H9 (cell line): ENCODE measurements around the gene C13orf42. TPM values are rescaled to one million over a fixed set of nuclear protein-coding genes. Genes with fewer than 3 reads are reported as not detected.

Experiments used
- DNase-seq: peaks from one replicate; pipeline ENCODE4 v3.0.0-alpha.2; 2017
- H2AFZ ChIP-seq: one replicate; pipeline ENCODE4 v1.6.1; 2013; ENCODE audit warnings: mild to moderate bottlenecking, low read length, control low read depth, moderate library complexity
- H2AK5ac ChIP-seq: 2 replicates; pipeline ENCODE4 v1.6.1; 2013; ENCODE audit warnings: low read length, control low read depth, mixed read lengths; ENCODE audit not compliant: insufficient read length
- H2BK120ac ChIP-seq: one replicate; pipeline ENCODE4 v1.6.1; 2013; ENCODE audit warnings: low read depth, mild to moderate bottlenecking, low read length, control low read depth, inconsistent platforms; ENCODE audit not compliant: poor library complexity, severe bottlenecking
- H2BK12ac ChIP-seq: 2 replicates; pipeline ENCODE4 v1.6.1; 2013; ENCODE audit warnings: low read length, control low read depth, mixed read lengths, low read depth; ENCODE audit not compliant: insufficient read length
- H2BK15ac ChIP-seq: 2 replicates; pipeline ENCODE4 v1.6.1; 2013; ENCODE audit warnings: low read depth, low read length, control low read depth
- H2BK20ac ChIP-seq: one replicate; pipeline ENCODE4 v1.6.1; 2013; ENCODE audit warnings: low read depth, mild to moderate bottlenecking, low read length, control low read depth, inconsistent platforms; ENCODE audit not compliant: poor library complexity, severe bottlenecking
- H2BK5ac ChIP-seq: 2 replicates; pipeline ENCODE4 v1.6.1; 2013; ENCODE audit warnings: low read length, control low read depth, mixed read lengths; ENCODE audit not compliant: insufficient read length
- H3K14ac ChIP-seq: 2 replicates; pipeline ENCODE4 v1.6.1; 2013; ENCODE audit warnings: low read length, control low read depth; ENCODE audit not compliant: insufficient read depth
- H3K18ac ChIP-seq: 2 replicates; pipeline ENCODE4 v1.6.1; 2013; ENCODE audit warnings: low read depth, mild to moderate bottlenecking, mixed read lengths, low read length, control low read depth; ENCODE audit not compliant: insufficient read length
- H3K23ac ChIP-seq: 2 replicates; pipeline ENCODE4 v1.6.1; 2013; ENCODE audit warnings: low read length, control low read depth, mixed read lengths, low read depth; ENCODE audit not compliant: insufficient read length
- H3K23me2 ChIP-seq: 2 replicates; pipeline ENCODE4 v1.6.1; 2013; ENCODE audit warnings: low read depth, mild to moderate bottlenecking, mixed read lengths, low read length, control low read depth; ENCODE audit not compliant: insufficient read length, poor library complexity, severe bottlenecking
- H3K27ac ChIP-seq: 2 replicates; pipeline ENCODE4 v1.5.1; 2013; ENCODE audit warnings: low read length, control low read depth, mixed read lengths, low read depth; ENCODE audit not compliant: insufficient read length
- H3K27me3 ChIP-seq: 2 replicates; pipeline ENCODE4 v1.6.1; 2013; ENCODE audit warnings: low read length, control low read depth, inconsistent platforms; ENCODE audit not compliant: insufficient read depth
- H3K4ac ChIP-seq: 2 replicates; pipeline ENCODE4 v1.6.1; 2013; ENCODE audit warnings: low read depth, mild to moderate bottlenecking, control low read depth, inconsistent platforms, low read length, moderate library complexity
- H3K4me1 ChIP-seq: 2 replicates; pipeline ENCODE4 v1.6.1; 2013; ENCODE audit warnings: low read length, control low read depth, inconsistent platforms; ENCODE audit not compliant: insufficient read depth
- H3K4me2 ChIP-seq: 2 replicates; pipeline ENCODE4 v1.6.1; 2013; ENCODE audit warnings: low read length, control low read depth, mixed read lengths; ENCODE audit not compliant: insufficient read length, insufficient read depth
- H3K56ac ChIP-seq: 2 replicates; pipeline ENCODE4 v1.6.1; 2013; ENCODE audit warnings: low read depth, mild to moderate bottlenecking, mixed read lengths, low read length, control low read depth; ENCODE audit not compliant: insufficient read length
- H3K79me1 ChIP-seq: 2 replicates; pipeline ENCODE4 v1.6.1; 2013; ENCODE audit warnings: low read depth, mild to moderate bottlenecking, moderate library complexity, low read length, control low read depth, inconsistent platforms; ENCODE audit not compliant: insufficient read depth, poor library complexity, severe bottlenecking
- H3K79me2 ChIP-seq: 2 replicates; pipeline ENCODE4 v1.6.1; 2013; ENCODE audit warnings: low read length, control low read depth, inconsistent platforms; ENCODE audit not compliant: insufficient read depth
- H3K9ac ChIP-seq: 2 replicates; pipeline ENCODE4 v1.6.1; 2013; ENCODE audit warnings: low read length, control low read depth, mixed read lengths; ENCODE audit not compliant: insufficient read length; ENCODE audit errors: extremely low read depth
- H3K9me3 ChIP-seq: one replicate; pipeline ENCODE4 v1.6.1; 2013; ENCODE audit warnings: low read depth, low read length, inconsistent platforms; ENCODE audit not compliant: control insufficient read depth
- H3T11ph ChIP-seq: one replicate; pipeline ENCODE4 v1.6.1; 2013; ENCODE audit warnings: mild to moderate bottlenecking, low read length, control low read depth, inconsistent platforms
- H4K20me1 ChIP-seq: one replicate; pipeline ENCODE4 v1.6.1; 2013; ENCODE audit not compliant: control insufficient read depth, insufficient read length, insufficient read depth
- H4K5ac ChIP-seq: 2 replicates; pipeline ENCODE4 v1.6.1; 2013; ENCODE audit warnings: low read depth, mild to moderate bottlenecking, mixed read lengths, low read length, control low read depth; ENCODE audit not compliant: insufficient read length
- H4K8ac ChIP-seq: replicated peaks from 2 replicates; pipeline ENCODE4 v1.6.1; 2013; ENCODE audit warnings: low read length, control low read depth, mixed read lengths, low read depth; ENCODE audit not compliant: insufficient read length
- H4K91ac ChIP-seq: 2 replicates; pipeline ENCODE4 v1.6.1; 2013; ENCODE audit warnings: low read depth, mild to moderate bottlenecking, moderate library complexity, mixed read lengths, low read length, control low read depth; ENCODE audit not compliant: insufficient read length
- H3K27ac Mint-ChIP-seq, 3 experiments: 2 replicates in 2 of 3; 3 replicates in 1 of 3; pipeline ENCODE4 v1.8.0; 2020 to 2021; ENCODE audit warnings: mixed read lengths in 3 of 3, mild to moderate bottlenecking in 1 of 3, moderate library complexity in 1 of 3
- H3K27me3 Mint-ChIP-seq: 2 replicates; pipeline ENCODE4 v1.8.0; 2021; ENCODE audit warnings: low read depth, mild to moderate bottlenecking, moderate library complexity, mixed read lengths
- H3K36me3 Mint-ChIP-seq, 3 experiments: 2 replicates in 2 of 3; 3 replicates in 1 of 3; pipeline ENCODE4 v1.8.0; 2020 to 2021; ENCODE audit warnings: low read depth in 3 of 3, mixed read lengths in 3 of 3; ENCODE audit not compliant: insufficient read depth in 1 of 3
- H3K4me1 Mint-ChIP-seq, 2 experiments: 2 replicates each; pipeline ENCODE4 v1.8.0; 2020; ENCODE audit warnings: mixed read lengths in 2 of 2
- H3K4me3 Mint-ChIP-seq, 2 experiments: 2 replicates in 1 of 2; 3 replicates in 1 of 2; pipeline ENCODE4 v1.8.0; 2020 to 2021; ENCODE audit warnings: mild to moderate bottlenecking in 2 of 2, mixed read lengths in 2 of 2, moderate library complexity in 1 of 2
- H3K9me3 Mint-ChIP-seq, 2 experiments: 2 replicates in 1 of 2; 3 replicates in 1 of 2; pipeline ENCODE4 v1.8.0; 2020; ENCODE audit warnings: mild to moderate bottlenecking in 2 of 2, mixed read lengths in 2 of 2, moderate library complexity in 1 of 2
- WGBS: extraction: QIAGEN DNeasy Blood & Tissue Kit; methylation state at CpG from one replicate; pipeline ENCODE4 v1.1.7; 2013; ENCODE audit warnings: missing lambda C conversion rate, low lambda C conversion rate, mixed read lengths; ENCODE audit not compliant: insufficient read length; ENCODE audit errors: extremely low coverage; 5-methylcytosine and 5-hydroxymethylcytosine counted together
- total RNA-seq: library from RNA; stranded (reverse); gene quantifications from 2 replicates; pipeline ENCODE4 v1.2.1, GENCODE V29; 2021
- TF ChIP-seq, protein P1 (sequence below): fragments of 200-600 bp; sonication (generic); conservative IDR thresholded peaks from 3 replicates; pipeline ENCODE4 v1.8.0; 2021; ENCODE audit warnings: antibody characterized with exemption, mild to moderate bottlenecking

Gene C13orf42
- total RNA-seq, 1 experiment from 2014 or later, result 16.5 TPM

DNA sequence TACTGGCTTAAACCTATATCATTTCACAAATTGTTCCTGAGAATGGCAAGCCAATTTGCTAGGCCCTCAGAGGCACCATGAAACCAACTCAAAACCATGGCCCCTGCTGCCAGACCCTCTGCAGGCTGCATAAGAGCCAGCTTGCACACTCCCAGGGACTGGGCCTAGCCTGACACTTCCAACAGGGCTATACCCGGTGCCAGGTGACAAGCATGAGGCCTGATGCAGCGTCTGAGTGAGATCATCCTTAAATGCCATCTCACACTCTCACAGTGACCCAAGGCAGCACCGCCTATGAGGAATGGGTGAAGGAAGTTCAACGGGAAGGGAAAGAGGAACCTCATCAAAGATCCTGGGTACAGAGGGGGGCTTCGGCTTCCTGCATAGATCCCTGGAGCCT, 65.6 kb downstream of the C13orf42 start:
- Histone ChIP-seq H3K23me2 (no peaks in the 10 kb centered on the region), H4K20me1 (no peaks in the 10 kb centered on the region), H3K14ac (no peak overlapping the region; the same call in 1 of the 2 replicates), H3K56ac (no peak overlapping the region), H3K4me1 (no peaks in the 10 kb centered on the region), H3K4me2 (no peak overlapping the region), H2AFZ (no peak overlapping the region), H3K23ac (no peak overlapping the region), H2AK5ac (no peak overlapping the region), H4K5ac (no peak overlapping the region), H3K9ac (no peak overlapping the region), H4K91ac (no peak overlapping the region), H3K4ac (no peak overlapping the region), H3K18ac (no peak overlapping the region), H3K79me1 (no peaks in the 10 kb centered on the region), H2BK15ac (no peak overlapping the region), H2BK20ac (no peak overlapping the region), H2BK120ac (no peak overlapping the region), H3K27ac (no peak overlapping the region), H2BK5ac (no peak overlapping the region), H3K27me3 (0 out of 2 replicates have a peak, but pooled peaks cover 3% of the 10 kb centered on the region), H3K9me3 (no peaks in the 10 kb centered on the region), H3T11ph (no peak overlapping the region), H4K8ac (no peak overlapping the region), H2BK12ac (no peak overlapping the region), H3K79me2 (no peaks in the 10 kb centered on the region)
- TF ChIP-seq, protein P1, sequence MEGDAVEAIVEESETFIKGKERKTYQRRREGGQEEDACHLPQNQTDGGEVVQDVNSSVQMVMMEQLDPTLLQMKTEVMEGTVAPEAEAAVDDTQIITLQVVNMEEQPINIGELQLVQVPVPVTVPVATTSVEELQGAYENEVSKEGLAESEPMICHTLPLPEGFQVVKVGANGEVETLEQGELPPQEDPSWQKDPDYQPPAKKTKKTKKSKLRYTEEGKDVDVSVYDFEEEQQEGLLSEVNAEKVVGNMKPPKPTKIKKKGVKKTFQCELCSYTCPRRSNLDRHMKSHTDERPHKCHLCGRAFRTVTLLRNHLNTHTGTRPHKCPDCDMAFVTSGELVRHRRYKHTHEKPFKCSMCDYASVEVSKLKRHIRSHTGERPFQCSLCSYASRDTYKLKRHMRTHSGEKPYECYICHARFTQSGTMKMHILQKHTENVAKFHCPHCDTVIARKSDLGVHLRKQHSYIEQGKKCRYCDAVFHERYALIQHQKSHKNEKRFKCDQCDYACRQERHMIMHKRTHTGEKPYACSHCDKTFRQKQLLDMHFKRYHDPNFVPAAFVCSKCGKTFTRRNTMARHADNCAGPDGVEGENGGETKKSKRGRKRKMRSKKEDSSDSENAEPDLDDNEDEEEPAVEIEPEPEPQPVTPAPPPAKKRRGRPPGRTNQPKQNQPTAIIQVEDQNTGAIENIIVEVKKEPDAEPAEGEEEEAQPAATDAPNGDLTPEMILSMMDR, result no peak
- Mint-ChIP-seq H3K36me3 (no peaks in the 10 kb centered on the region; a peak in 1 of 7 replicates), H3K27me3 (no peaks in the 10 kb centered on the region; the same call in 1 of the 2 replicates), H3K4me3 (no peak overlapping the region), H3K4me1 (peaks cover 3 to 13% of the 10 kb centered on the region in 2 experiments; a peak in 3 of 4 replicates), H3K27ac (no peak overlapping the region), H3K9me3 (no peaks in the 10 kb centered on the region)
- no CpG with 5 or more reads among the region's 5 CpGs for WGBS
- DNase-seq, result no peak
